Measurements from ENCODE around the gene BAZ1B. TPM values are rescaled to one million over a fixed set of nuclear protein-coding genes. Genes with fewer than 3 reads are reported as not detected.
"Not testable (repeated sequence)": the region's sequence is repeated elsewhere in the genome, so short reads cannot be mapped to it uniquely, and the experiment has no call there.

BAZ1B gene
- polyA plus RNA-seq, 2 donors: 10.9 to 11.8 TPM

DNA sequence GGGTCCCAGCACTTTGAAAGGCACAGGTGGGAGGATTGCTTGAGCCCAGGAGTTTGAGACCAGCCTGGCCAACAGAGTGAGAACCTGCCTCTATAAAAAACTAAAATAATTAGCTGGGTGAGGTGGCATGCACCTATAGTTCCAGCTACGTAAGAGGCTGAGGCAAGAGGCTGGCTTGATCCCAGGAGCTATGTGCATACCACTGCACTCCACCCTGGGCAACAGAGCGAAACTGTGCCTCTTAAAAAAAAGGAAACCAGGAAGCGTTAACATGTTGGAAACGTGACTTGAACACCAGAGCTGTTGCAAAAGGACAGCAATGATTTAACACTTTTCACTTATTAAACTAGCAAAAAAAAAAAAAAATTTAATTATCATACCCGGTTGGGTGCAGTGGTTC lies 12.6 kb downstream of the BAZ1B start:
- 82 to 83% methylated on average over 5 of the region's 5 CpGs for WGBS, 2 donors
- peaks cover 6 to 11% of the 10 kb centered on the region in 2 donors for H3K36me3 ChIP-seq (ENCODE audit: control insufficient read depth in 2 of 2, insufficient read depth in 2 of 2, low read length in 1 of 2)
- no peak overlapping the region for H3K27ac ChIP-seq (ENCODE audit: low read depth in 2 of 2, low read length in 1 of 2)

DNA sequence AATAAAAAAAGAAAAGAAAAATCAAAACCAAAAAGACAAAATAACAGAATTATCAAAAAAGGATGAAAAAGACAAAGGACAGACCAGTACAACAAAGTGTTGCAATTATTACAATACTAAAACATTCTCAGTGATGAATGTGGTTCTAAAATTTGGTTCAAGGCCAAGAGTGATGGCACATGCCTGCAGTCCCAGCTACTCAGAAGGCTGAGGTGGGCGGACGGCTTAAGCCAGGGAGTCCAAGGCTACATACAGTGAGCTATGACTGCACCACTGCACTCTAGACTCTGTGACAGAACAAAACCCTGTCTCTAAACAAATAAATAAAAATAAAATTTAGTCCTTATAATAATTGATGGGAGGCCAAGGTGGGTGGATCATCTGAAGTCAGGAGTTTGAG lies 14.5 kb downstream of the BAZ1B start:
- Histone ChIP-seq H3K36me3 (ENCODE audit: control insufficient read depth in 2 of 2, insufficient read depth in 2 of 2, low read length in 1 of 2) (peaks cover 6 to 14% of the 10 kb centered on the region in 2 donors), H3K27me3 (ENCODE audit: control insufficient read depth in 1 of 2, insufficient read depth in 2 of 2, low read length in 2 of 2) (no peaks in the 10 kb centered on the region), H3K9me3 (ENCODE audit: control insufficient read depth in 2 of 2, insufficient read depth in 1 of 2, low read depth in 1 of 2, low read length in 1 of 2) (no peaks in the 10 kb centered on the region), H3K4me1 (ENCODE audit: control insufficient read depth in 2 of 2, insufficient read depth in 2 of 2, low read length in 1 of 2) (no peaks in the 10 kb centered on the region), H3K27ac (ENCODE audit: low read depth in 2 of 2, low read length in 1 of 2) (no peak overlapping the region), H3K4me3 (ENCODE audit: low read depth in 1 of 2, low read length in 2 of 2) (no peak overlapping the region)
- 83 to 94% methylated on average over 2 of the region's 2 CpGs for WGBS, 2 donors

More for the DNA sequence above, 12.6 kb downstream of the BAZ1B start:
- Histone ChIP-seq H3K27me3 (ENCODE audit: control insufficient read depth in 1 of 2, insufficient read depth in 2 of 2, low read length in 2 of 2) (no peaks in the 10 kb centered on the region), H3K9me3 (ENCODE audit: control insufficient read depth in 2 of 2, insufficient read depth in 1 of 2, low read depth in 1 of 2, low read length in 1 of 2) (no peaks in the 10 kb centered on the region), H3K4me1 (ENCODE audit: control insufficient read depth in 2 of 2, insufficient read depth in 2 of 2, low read length in 1 of 2) (peaks cover 0 to 2% of the 10 kb centered on the region in 2 donors), H3K4me3 (ENCODE audit: low read depth in 1 of 2, low read length in 2 of 2) (no peak overlapping the region)

DNA sequence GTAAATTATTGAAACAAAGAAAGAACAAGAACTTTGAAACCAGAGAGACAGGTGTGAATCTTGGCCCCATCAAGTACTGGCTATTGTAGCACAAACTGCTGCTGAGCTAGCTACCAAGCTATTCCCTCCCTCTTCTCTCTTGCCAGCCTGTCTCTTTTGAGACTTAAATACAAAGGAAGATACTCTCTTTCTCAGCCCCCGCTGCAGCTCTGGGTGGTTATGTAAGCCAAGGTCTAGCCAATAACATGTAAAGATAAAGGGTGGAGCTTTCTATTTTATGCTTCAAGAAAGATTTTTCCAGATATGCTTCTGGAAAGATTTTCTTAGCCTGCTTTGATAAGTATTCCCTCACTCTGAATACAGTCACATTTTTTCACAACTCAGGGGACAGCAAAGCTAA lies 17.2 kb downstream of the BAZ1B start:
- no peak overlapping the region for H3K4me3 ChIP-seq (ENCODE audit: low read depth in 1 of 2, low read length in 2 of 2)

DNA sequence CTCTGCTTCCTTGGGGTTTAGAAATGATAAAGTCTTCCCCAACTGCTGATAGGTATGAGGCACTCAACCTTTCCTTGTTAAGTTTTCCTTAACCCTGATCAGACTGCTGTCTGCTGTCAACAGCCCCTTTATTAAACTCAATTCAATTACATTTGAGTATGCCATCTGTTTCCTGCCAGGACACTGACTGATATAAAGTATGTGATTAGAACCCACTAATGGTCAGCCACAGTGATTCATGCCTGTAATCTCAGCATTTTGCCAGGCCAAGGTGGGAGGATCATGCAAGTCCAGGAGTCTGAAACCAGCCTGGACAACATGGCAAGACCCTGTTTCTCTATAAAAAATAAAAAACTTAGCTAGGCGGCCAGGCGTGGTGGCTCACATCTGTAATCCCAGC lies 18.1 kb downstream of the BAZ1B start:
- WGBS, 2 donors: 91 to 98% methylated on average over 2 of the region's 2 CpGs
- Histone ChIP-seq H3K4me3 (ENCODE audit: low read depth in 1 of 2, low read length in 2 of 2) (no peak overlapping the region), H3K4me1 (ENCODE audit: control insufficient read depth in 2 of 2, insufficient read depth in 2 of 2, low read length in 1 of 2) (no peaks in the 10 kb centered on the region), H3K27me3 (ENCODE audit: control insufficient read depth in 1 of 2, insufficient read depth in 2 of 2, low read length in 2 of 2) (no peaks in the 10 kb centered on the region), H3K9me3 (ENCODE audit: control insufficient read depth in 2 of 2, insufficient read depth in 1 of 2, low read depth in 1 of 2, low read length in 1 of 2) (no peaks in the 10 kb centered on the region), H3K27ac (ENCODE audit: low read depth in 2 of 2, low read length in 1 of 2) (no peak overlapping the region), H3K36me3 (ENCODE audit: control insufficient read depth in 2 of 2, insufficient read depth in 2 of 2, low read length in 1 of 2) (peaks cover 11 to 20% of the 10 kb centered on the region in 2 donors)

More for the DNA sequence above, 17.2 kb downstream of the BAZ1B start:
- H3K27ac ChIP-seq (ENCODE audit: low read depth in 2 of 2, low read length in 1 of 2): no peak overlapping the region
- no peaks in the 10 kb centered on the region for H3K9me3 ChIP-seq (ENCODE audit: control insufficient read depth in 2 of 2, insufficient read depth in 1 of 2, low read depth in 1 of 2, low read length in 1 of 2)
- WGBS, 2 donors: 57 to 89% methylated on average over 1 of the region's 1 CpG
- H3K27me3 ChIP-seq (ENCODE audit: control insufficient read depth in 1 of 2, insufficient read depth in 2 of 2, low read length in 2 of 2): no peaks in the 10 kb centered on the region
- no peaks in the 10 kb centered on the region for H3K4me1 ChIP-seq (ENCODE audit: control insufficient read depth in 2 of 2, insufficient read depth in 2 of 2, low read length in 1 of 2)
- peaks cover 11 to 19% of the 10 kb centered on the region in 2 donors for H3K36me3 ChIP-seq (ENCODE audit: control insufficient read depth in 2 of 2, insufficient read depth in 2 of 2, low read length in 1 of 2)

DNA sequence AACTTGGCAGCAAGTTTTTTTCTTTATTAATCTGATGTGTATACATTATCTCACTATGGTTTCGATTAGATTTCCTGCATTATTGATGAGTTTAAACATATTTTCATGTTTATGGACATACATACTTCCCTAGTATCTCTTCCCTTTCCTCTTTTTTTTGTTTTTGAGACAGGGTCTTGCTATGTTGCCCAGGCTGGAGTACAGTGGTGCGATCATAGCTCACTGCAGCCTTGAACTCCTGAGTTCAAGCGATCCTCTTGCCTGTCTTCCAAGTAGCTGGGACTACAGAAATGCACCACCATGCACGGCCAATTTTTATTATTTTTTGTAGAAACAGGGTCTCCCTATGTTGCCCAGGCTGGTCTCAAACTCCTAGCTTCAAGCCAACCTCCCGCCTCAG lies 18.9 kb downstream of the BAZ1B start:
- no peak overlapping the region for H3K27ac ChIP-seq (ENCODE audit: low read depth in 2 of 2, low read length in 1 of 2)
- H3K4me3 ChIP-seq (ENCODE audit: low read depth in 1 of 2, low read length in 2 of 2): no peak overlapping the region
- WGBS, 2 donors: 91% methylated on average over 5 of the region's 5 CpGs
- no peaks in the 10 kb centered on the region for H3K27me3 ChIP-seq (ENCODE audit: control insufficient read depth in 1 of 2, insufficient read depth in 2 of 2, low read length in 2 of 2)
- H3K9me3 ChIP-seq (ENCODE audit: control insufficient read depth in 2 of 2, insufficient read depth in 1 of 2, low read depth in 1 of 2, low read length in 1 of 2): no peaks in the 10 kb centered on the region
- H3K4me1 ChIP-seq (ENCODE audit: control insufficient read depth in 2 of 2, insufficient read depth in 2 of 2, low read length in 1 of 2): no peaks in the 10 kb centered on the region
- peaks cover 11 to 20% of the 10 kb centered on the region in 2 donors for H3K36me3 ChIP-seq (ENCODE audit: control insufficient read depth in 2 of 2, insufficient read depth in 2 of 2, low read length in 1 of 2)

DNA sequence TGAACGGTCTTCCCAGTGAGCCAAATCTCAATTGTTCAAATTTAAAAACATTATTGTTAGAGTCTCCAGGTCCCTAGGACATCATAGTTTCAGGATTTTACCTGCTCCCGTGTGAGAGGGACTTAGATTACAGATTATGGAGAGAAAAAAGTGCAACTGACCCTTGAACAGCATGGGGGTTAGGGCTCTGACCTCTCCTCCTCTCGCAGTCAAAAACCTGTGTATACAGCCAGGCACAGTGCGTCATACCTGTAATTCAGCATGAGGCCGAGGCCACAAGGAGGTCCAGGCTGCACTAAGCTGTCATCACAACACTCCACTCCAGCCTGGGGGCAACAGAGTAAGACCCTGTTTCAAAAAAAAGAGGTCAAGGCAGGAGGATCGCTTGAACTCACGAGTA lies 25.5 kb downstream of the BAZ1B start:
- H3K4me1 ChIP-seq (ENCODE audit: control insufficient read depth in 2 of 2, insufficient read depth in 2 of 2, low read length in 1 of 2): no peaks in the 10 kb centered on the region
- 91 to 94% methylated on average over 7 of the region's 7 CpGs for WGBS, 2 donors
- H3K27me3 ChIP-seq (ENCODE audit: control insufficient read depth in 1 of 2, insufficient read depth in 2 of 2, low read length in 2 of 2): no peaks in the 10 kb centered on the region
- peaks cover 10 to 13% of the 10 kb centered on the region in 2 donors for H3K36me3 ChIP-seq (ENCODE audit: control insufficient read depth in 2 of 2, insufficient read depth in 2 of 2, low read length in 1 of 2)
- H3K4me3 ChIP-seq (ENCODE audit: low read depth in 1 of 2, low read length in 2 of 2): no peak overlapping the region
- no peak overlapping the region for H3K27ac ChIP-seq (ENCODE audit: low read depth in 2 of 2, low read length in 1 of 2)
- no peaks in the 10 kb centered on the region for H3K9me3 ChIP-seq (ENCODE audit: control insufficient read depth in 2 of 2, insufficient read depth in 1 of 2, low read depth in 1 of 2, low read length in 1 of 2)

DNA sequence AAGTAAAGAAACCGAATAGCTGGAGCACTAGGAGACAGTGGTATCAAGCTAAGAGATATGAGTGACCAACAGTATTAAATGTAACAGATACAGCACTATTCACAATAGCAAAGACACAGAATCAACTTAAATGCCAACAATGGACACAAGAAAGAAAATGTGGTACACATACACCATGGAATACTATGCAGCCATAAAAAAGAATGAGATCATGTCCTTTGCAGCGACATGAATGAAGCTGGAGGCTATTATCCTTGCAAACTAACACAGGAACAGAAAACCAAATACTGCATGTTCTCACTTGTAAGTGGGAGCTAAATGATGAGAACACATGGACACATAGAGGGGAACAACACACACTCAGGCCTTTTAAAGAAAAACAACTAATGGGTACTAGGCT lies 26.6 kb downstream of the BAZ1B start:
- H3K4me3 ChIP-seq (ENCODE audit: low read depth in 1 of 2, low read length in 2 of 2); H3K9me3 ChIP-seq (ENCODE audit: control insufficient read depth in 2 of 2, insufficient read depth in 1 of 2, low read depth in 1 of 2, low read length in 1 of 2); H3K27ac ChIP-seq (ENCODE audit: low read depth in 2 of 2, low read length in 1 of 2); H3K4me1 ChIP-seq (ENCODE audit: control insufficient read depth in 2 of 2, insufficient read depth in 2 of 2, low read length in 1 of 2); H3K27me3 ChIP-seq (ENCODE audit: control insufficient read depth in 1 of 2, insufficient read depth in 2 of 2, low read length in 2 of 2): not testable (repeated sequence)
- H3K36me3 ChIP-seq (ENCODE audit: control insufficient read depth in 2 of 2, insufficient read depth in 2 of 2, low read length in 1 of 2): peaks cover 5 to 10% of the 10 kb centered on the region in 2 donors
- WGBS, 2 donors: 83 to 94% methylated on average over 2 of the region's 2 CpGs

DNA sequence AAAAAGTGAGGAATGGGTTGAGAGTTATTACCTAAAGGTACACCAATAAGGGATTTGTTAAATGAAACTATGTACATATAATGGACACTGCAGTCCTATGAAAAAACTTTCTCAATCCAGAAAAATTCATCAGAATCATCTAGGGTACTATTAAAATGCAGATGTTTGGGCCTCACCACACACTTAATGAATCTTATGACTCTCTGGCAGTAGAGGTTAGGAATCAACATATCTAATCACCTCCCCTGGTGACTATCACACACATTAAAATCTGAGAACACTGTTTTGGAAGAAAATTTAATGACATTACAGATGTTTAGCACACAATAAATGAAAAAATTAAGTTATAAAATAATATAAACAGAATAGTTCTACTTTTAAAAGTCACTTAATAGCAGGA lies 32.1 kb downstream of the BAZ1B start:
- H3K4me3 ChIP-seq (ENCODE audit: low read depth in 1 of 2, low read length in 2 of 2): no peak overlapping the region
- no peaks in the 10 kb centered on the region for H3K27me3 ChIP-seq (ENCODE audit: control insufficient read depth in 1 of 2, insufficient read depth in 2 of 2, low read length in 2 of 2)
- H3K9me3 ChIP-seq (ENCODE audit: control insufficient read depth in 2 of 2, insufficient read depth in 1 of 2, low read depth in 1 of 2, low read length in 1 of 2): no peaks in the 10 kb centered on the region
- H3K4me1 ChIP-seq (ENCODE audit: control insufficient read depth in 2 of 2, insufficient read depth in 2 of 2, low read length in 1 of 2): no peaks in the 10 kb centered on the region
- peaks cover 0 to 5% of the 10 kb centered on the region in 2 donors for H3K36me3 ChIP-seq (ENCODE audit: control insufficient read depth in 2 of 2, insufficient read depth in 2 of 2, low read length in 1 of 2)
- H3K27ac ChIP-seq (ENCODE audit: low read depth in 2 of 2, low read length in 1 of 2): no peak overlapping the region

DNA sequence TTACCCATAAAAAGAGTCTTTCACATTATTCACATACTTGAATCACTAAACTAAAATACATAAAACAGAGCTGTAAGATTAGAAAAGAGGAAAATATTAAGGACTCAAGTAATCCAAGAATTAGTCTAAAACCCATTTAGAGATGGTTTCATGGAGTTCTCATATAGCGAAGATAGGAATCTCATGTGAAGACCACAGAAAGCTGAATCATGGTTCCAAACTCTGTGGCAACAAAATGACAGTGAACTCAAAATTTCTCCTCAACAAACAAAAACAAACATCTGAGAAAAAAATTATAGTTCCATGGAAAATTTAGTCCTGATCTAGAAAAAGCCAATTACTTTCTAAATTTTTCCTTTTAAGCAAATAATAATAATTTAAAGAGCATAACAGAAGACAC lies 34.6 kb downstream of the BAZ1B start:
- no peak overlapping the region for H3K27ac ChIP-seq (ENCODE audit: low read depth in 2 of 2, low read length in 1 of 2)
- 97 to 98% methylated on average over 1 of the region's 1 CpG for WGBS, 2 donors
- no peaks in the 10 kb centered on the region for H3K9me3 ChIP-seq (ENCODE audit: control insufficient read depth in 2 of 2, insufficient read depth in 1 of 2, low read depth in 1 of 2, low read length in 1 of 2)
- peaks cover 0 to 9% of the 10 kb centered on the region in 2 donors for H3K36me3 ChIP-seq (ENCODE audit: control insufficient read depth in 2 of 2, insufficient read depth in 2 of 2, low read length in 1 of 2)
- H3K4me1 ChIP-seq (ENCODE audit: control insufficient read depth in 2 of 2, insufficient read depth in 2 of 2, low read length in 1 of 2): no peaks in the 10 kb centered on the region
- H3K27me3 ChIP-seq (ENCODE audit: control insufficient read depth in 1 of 2, insufficient read depth in 2 of 2, low read length in 2 of 2): no peaks in the 10 kb centered on the region
- no peak overlapping the region for H3K4me3 ChIP-seq (ENCODE audit: low read depth in 1 of 2, low read length in 2 of 2)

DNA sequence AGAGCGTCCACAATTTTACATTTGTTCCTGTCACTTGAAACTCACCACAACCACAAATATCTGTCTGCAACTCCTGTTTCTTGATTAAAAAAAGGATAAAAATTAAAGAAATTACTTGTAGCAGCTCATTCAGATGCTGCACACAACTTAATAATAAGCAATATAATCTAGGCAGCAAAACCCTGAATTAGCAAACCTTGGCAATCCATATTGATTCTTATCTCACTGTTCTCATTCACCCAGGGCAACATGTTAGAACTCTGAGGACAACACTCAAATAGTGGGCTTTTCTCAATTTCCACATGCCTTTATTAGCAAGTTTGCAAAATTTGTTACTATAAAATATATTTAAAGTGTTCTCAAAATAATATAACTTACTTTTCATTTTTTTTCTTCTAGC lies 38.9 kb downstream of the BAZ1B start:
- Histone ChIP-seq H3K9me3 (ENCODE audit: control insufficient read depth in 2 of 2, insufficient read depth in 1 of 2, low read depth in 1 of 2, low read length in 1 of 2) (no peaks in the 10 kb centered on the region), H3K4me3 (ENCODE audit: low read depth in 1 of 2, low read length in 2 of 2) (no peak overlapping the region), H3K36me3 (ENCODE audit: control insufficient read depth in 2 of 2, insufficient read depth in 2 of 2, low read length in 1 of 2) (peaks cover 0 to 7% of the 10 kb centered on the region in 2 donors), H3K27me3 (ENCODE audit: control insufficient read depth in 1 of 2, insufficient read depth in 2 of 2, low read length in 2 of 2) (no peaks in the 10 kb centered on the region), H3K4me1 (ENCODE audit: control insufficient read depth in 2 of 2, insufficient read depth in 2 of 2, low read length in 1 of 2) (no peaks in the 10 kb centered on the region), H3K27ac (ENCODE audit: low read depth in 2 of 2, low read length in 1 of 2) (no peak overlapping the region)
- WGBS, 2 donors: 86 to 100% methylated on average over 1 of the region's 1 CpG

All from esophagus (tissue), 2 donors.